Measurements from ENCODE around the gene MTMR3.
A peak's percentile ranks its signal among the peaks of the same experiment; 100 is the strongest.

MTMR3 gene

GRCh38 chr22:29879753-29880152 is 3.2 kb upstream of the MTMR3 start:
- in situ Hi-C loops (cut with MboI; ENCODE audit: low sequenced_read_pairs) = no loop called here
- Histone ChIP-seq H3K36me3 (replicated peaks) (no peaks in the 10 kb centered on the region; the same call in 1 of the 2 replicates), H3K4me1 (peaks cover 5% of the 10 kb centered on the region), H3K4me3 (no peak overlapping the region), H3K27me3 (ENCODE audit: low read depth) (no peaks in the 10 kb centered on the region), H3K9me3 (no peaks in the 10 kb centered on the region)
- DNase-seq (ENCODE audit: low spot score in 2 of 2) = no peak

GRCh38 chr22:29882716-29883044 is 294 bp upstream of the MTMR3 start:
- no peaks in the 10 kb centered on the region for H3K9me3 ChIP-seq
- no peaks in the 10 kb centered on the region; the same call in 1 of the 2 replicates for H3K36me3 ChIP-seq (replicated peaks)
- in situ Hi-C loops (cut with MboI; ENCODE audit: low sequenced_read_pairs) = no loop called here
- peak overlapping the region; percentile 99 for H3K4me3 ChIP-seq
- no peaks in the 10 kb centered on the region for H3K27me3 ChIP-seq (ENCODE audit: low read depth)
- peaks cover 17% of the 10 kb centered on the region for H3K4me1 ChIP-seq
- DNase-seq (ENCODE audit: low spot score in 2 of 2) = no peak

- DNase-seq (ENCODE audit: low spot score in 2 of 2) = no peak
- Histone ChIP-seq H3K9me3 (no peaks in the 10 kb centered on the region), H3K27me3 (ENCODE audit: low read depth) (no peaks in the 10 kb centered on the region), H3K4me3 (peak overlapping the region; percentile 99), H3K4me1 (peaks cover 17% of the 10 kb centered on the region), H3K36me3 (replicated peaks) (no peaks in the 10 kb centered on the region; the same call in 1 of the 2 replicates)
- in situ Hi-C loops (cut with MboI; ENCODE audit: low sequenced_read_pairs) = no loop called here
These were observed 762 bp downstream of the MTMR3 start for GRCh38 chr22:29883775-29884097.

- DNase-seq (ENCODE audit: low spot score in 2 of 2) = no peak
- in situ Hi-C loops (cut with MboI; ENCODE audit: low sequenced_read_pairs) = no loop called here
- H3K4me1 ChIP-seq = peaks cover 17% of the 10 kb centered on the region
- H3K4me3 ChIP-seq = no peak overlapping the region
- no peaks in the 10 kb centered on the region for H3K27me3 ChIP-seq (ENCODE audit: low read depth)
- H3K36me3 ChIP-seq (replicated peaks) = no peaks in the 10 kb centered on the region; the same call in 1 of the 2 replicates
- no peaks in the 10 kb centered on the region for H3K9me3 ChIP-seq
These were observed 2.6 kb downstream of the MTMR3 start for GRCh38 chr22:29885610-29886009.

- no peaks in the 10 kb centered on the region for H3K27me3 ChIP-seq (ENCODE audit: low read depth)
- H3K36me3 ChIP-seq (replicated peaks) = no peaks in the 10 kb centered on the region; the same call in 1 of the 2 replicates
- in situ Hi-C loops (cut with MboI; ENCODE audit: low sequenced_read_pairs) = no loop called here
- H3K9me3 ChIP-seq = no peaks in the 10 kb centered on the region
- no peak for DNase-seq (ENCODE audit: low spot score in 2 of 2)
- H3K4me1 ChIP-seq = peaks cover 17% of the 10 kb centered on the region
- no peak overlapping the region for H3K4me3 ChIP-seq
These were observed 3.6 kb downstream of the MTMR3 start for GRCh38 chr22:29886596-29886995.

GRCh38 chr22:29887358-29887757 is 4.4 kb downstream of the MTMR3 start:
- no peak for DNase-seq (ENCODE audit: low spot score in 2 of 2)
- H3K9me3 ChIP-seq = no peaks in the 10 kb centered on the region
- H3K27me3 ChIP-seq (ENCODE audit: low read depth) = no peaks in the 10 kb centered on the region
- peaks cover 20% of the 10 kb centered on the region for H3K4me1 ChIP-seq
- in situ Hi-C loops (cut with MboI; ENCODE audit: low sequenced_read_pairs) = no loop called here
- H3K4me3 ChIP-seq = no peak overlapping the region
- H3K36me3 ChIP-seq (replicated peaks) = no peaks in the 10 kb centered on the region; the same call in 1 of the 2 replicates

- Histone ChIP-seq H3K4me1 (peaks cover 7% of the 10 kb centered on the region), H3K4me3 (no peak overlapping the region), H3K9me3 (no peaks in the 10 kb centered on the region), H3K36me3 (replicated peaks) (no peaks in the 10 kb centered on the region; the same call in 1 of the 2 replicates), H3K27me3 (ENCODE audit: low read depth) (no peaks in the 10 kb centered on the region)
- in situ Hi-C loops (cut with MboI; ENCODE audit: low sequenced_read_pairs) = no loop called here
- no peak for DNase-seq (ENCODE audit: low spot score in 2 of 2)
These were observed 7.8 kb downstream of the MTMR3 start for GRCh38 chr22:29890760-29891159.

- H3K36me3 ChIP-seq (replicated peaks) = no peaks in the 10 kb centered on the region; the same call in 1 of the 2 replicates
- no peaks in the 10 kb centered on the region for H3K27me3 ChIP-seq (ENCODE audit: low read depth)
- H3K4me1 ChIP-seq = peaks cover 3% of the 10 kb centered on the region
- in situ Hi-C loops (cut with MboI; ENCODE audit: low sequenced_read_pairs) = no loop called here
- DNase-seq (ENCODE audit: low spot score in 2 of 2) = no peak
- H3K9me3 ChIP-seq = no peaks in the 10 kb centered on the region
- H3K4me3 ChIP-seq = no peak overlapping the region
These were observed 9.6 kb downstream of the MTMR3 start for GRCh38 chr22:29892315-29893156.

- H3K4me1 ChIP-seq = peaks cover 6% of the 10 kb centered on the region
- no peaks in the 10 kb centered on the region for H3K9me3 ChIP-seq
- no peak for DNase-seq (ENCODE audit: low spot score in 2 of 2)
- in situ Hi-C loops (cut with MboI; ENCODE audit: low sequenced_read_pairs) = no loop called here
- H3K27me3 ChIP-seq (ENCODE audit: low read depth) = no peaks in the 10 kb centered on the region
- H3K36me3 ChIP-seq (replicated peaks) = no peaks in the 10 kb centered on the region
- no peak overlapping the region for H3K4me3 ChIP-seq
These were observed 18.4 kb downstream of the MTMR3 start for GRCh38 chr22:29901354-29901753.

- in situ Hi-C loops (cut with MboI; ENCODE audit: low sequenced_read_pairs) = no loop called here
- no peaks in the 10 kb centered on the region for H3K36me3 ChIP-seq (replicated peaks)
- H3K4me1 ChIP-seq = peaks cover 18% of the 10 kb centered on the region
- H3K4me3 ChIP-seq = no peak overlapping the region
- DNase-seq (ENCODE audit: low spot score in 2 of 2) = no peak
- H3K9me3 ChIP-seq = no peaks in the 10 kb centered on the region
- H3K27me3 ChIP-seq (ENCODE audit: low read depth) = no peaks in the 10 kb centered on the region
These were observed 20.4 kb downstream of the MTMR3 start for GRCh38 chr22:29903371-29903770.

GRCh38 chr22:29904020-29904419 is 21.0 kb downstream of the MTMR3 start:
- Histone ChIP-seq H3K9me3 (no peaks in the 10 kb centered on the region), H3K36me3 (replicated peaks) (no peaks in the 10 kb centered on the region), H3K4me1 (peaks cover 22% of the 10 kb centered on the region), H3K27me3 (ENCODE audit: low read depth) (no peaks in the 10 kb centered on the region), H3K4me3 (no peak overlapping the region)
- DNase-seq (ENCODE audit: low spot score in 2 of 2) = no peak
- in situ Hi-C loops (cut with MboI; ENCODE audit: low sequenced_read_pairs) = no loop called here

GRCh38 chr22:29907753-29908515 is 25.0 kb downstream of the MTMR3 start:
- no peak overlapping the region for H3K4me3 ChIP-seq
- DNase-seq (ENCODE audit: low spot score in 2 of 2) = peak; percentile 86 to 88

GRCh38 chr22:29912141-29912540 is 29.2 kb downstream of the MTMR3 start:
- no peak for DNase-seq (ENCODE audit: low spot score in 2 of 2)
- Histone ChIP-seq H3K27me3 (ENCODE audit: low read depth) (no peaks in the 10 kb centered on the region), H3K4me1 (peaks cover 67% of the 10 kb centered on the region), H3K4me3 (no peak overlapping the region), H3K9me3 (no peaks in the 10 kb centered on the region), H3K36me3 (replicated peaks) (no peaks in the 10 kb centered on the region)
- in situ Hi-C loops (cut with MboI; ENCODE audit: low sequenced_read_pairs) = no loop called here

More at GRCh38 chr22:29907753-29908515, 25.0 kb downstream of the MTMR3 start:
- Histone ChIP-seq H3K27me3 (ENCODE audit: low read depth) (no peaks in the 10 kb centered on the region), H3K9me3 (no peaks in the 10 kb centered on the region), H3K36me3 (replicated peaks) (no peaks in the 10 kb centered on the region), H3K4me1 (peaks cover 35% of the 10 kb centered on the region)
- in situ Hi-C loops (cut with MboI; ENCODE audit: low sequenced_read_pairs) = no loop called here
